Endothelial cell of umbilical vein (primary cell): ENCODE results near the gene NIPSNAP2. TPM values are rescaled to one million over a fixed set of nuclear protein-coding genes. Genes with fewer than 3 reads are reported as not detected.
"Not testable (repeated sequence)": the region's sequence is repeated elsewhere in the genome, so short reads cannot be mapped to it uniquely, and the experiment has no call there.

Source experiments
- BruUV-seq: library from RNA; stranded (reverse); fragments of 400-500 nt; replicated peaks from 2 replicates; lab custom pipeline; 2021; lab: Mats Ljungman, UMichigan
- CTCF ChIA-PET: fragments of 300-600, 350-600 bp; sonication (Branson Sonifier 250); formaldehyde crosslinking; loops from one replicate; lab custom pipeline; 2021; ENCODE audit warnings: antibody characterized with exemption, inconsistent platforms; lab: Charles Lee
- POLR2A ChIA-PET: fragments of 300-600, 350-600 bp; sonication (Branson Sonifier 250); formaldehyde crosslinking; loops from one replicate; lab custom pipeline; 2021; ENCODE audit warnings: antibody characterized with exemption, inconsistent platforms; lab: Charles Lee
- DNase-seq: peaks from one replicate; pipeline ENCODE4 v3.0.0-alpha.2; 2011; ENCODE audit warnings: low read depth, low spot score
- FAIRE-seq: peaks from 2 replicates; lab custom pipeline; 2011; peaks lifted over from hg19 to GRCh38; lab: Jason Lieb, UNC
- H2AFZ ChIP-seq: 2 replicates; pipeline ENCODE4 v1.6.0; 2012; ENCODE audit warnings: low read depth, low read length, control low read depth, inconsistent platforms
- H3K27ac ChIP-seq: 2 replicates; pipeline ENCODE4 v1.5.1; 2011; ENCODE audit warnings: low read depth, mild to moderate bottlenecking, control low read depth, low read length, moderate library complexity; ENCODE audit not compliant: insufficient read depth
- H3K27me3 ChIP-seq, 2 experiments: 2 replicates each; pipeline versions ENCODE4 v1.6.0 to v1.6.1; 2011; ENCODE audit warnings: low read length in 2 of 2, mixed read lengths in 1 of 2; ENCODE audit not compliant: control insufficient read depth in 2 of 2, insufficient read depth in 2 of 2
- H3K36me3 ChIP-seq, 2 experiments: 2 replicates in 1 of 2; 3 replicates in 1 of 2; pipeline ENCODE4 v1.5.1; 2011; ENCODE audit warnings: low read length in 2 of 2, mild to moderate bottlenecking in 1 of 2, moderate library complexity in 1 of 2; ENCODE audit not compliant: control insufficient read depth in 2 of 2, insufficient read depth in 2 of 2; ENCODE audit errors: extremely low read depth in 1 of 2
- H3K4me1 ChIP-seq: 3 replicates; pipeline ENCODE4 v1.5.1; 2011; ENCODE audit warnings: mild to moderate bottlenecking, low read length; ENCODE audit not compliant: control insufficient read depth, insufficient read depth; ENCODE audit errors: extremely low read depth
- H3K4me2 ChIP-seq: 2 replicates; pipeline ENCODE4 v1.6.1; 2011; ENCODE audit warnings: low read length, control low read depth, mixed read lengths; ENCODE audit not compliant: insufficient read depth
- H3K4me3 ChIP-seq, 3 experiments: fragments of 200-600 bp in 1 of 3; sonication (generic), shearing (Covaris generic) in 1 of 3; replicated peaks in 1 of 3; 2 replicates each; pipeline ENCODE4 v1.5.1; 2011 to 2016; ENCODE audit warnings: control low read depth in 3 of 3, low read length in 3 of 3, mild to moderate bottlenecking in 2 of 3, inconsistent platforms in 1 of 3, low read depth in 1 of 3, moderate library complexity in 1 of 3; ENCODE audit not compliant: insufficient read depth in 1 of 3
- H3K79me2 ChIP-seq: 2 replicates; pipeline ENCODE4 v1.6.0; 2012; ENCODE audit warnings: low read length, inconsistent platforms; ENCODE audit not compliant: control insufficient read depth, insufficient read depth
- H3K9ac ChIP-seq: replicated peaks from 2 replicates; pipeline ENCODE3; 2011; ENCODE audit warnings: low read length, control low read depth; ENCODE audit not compliant: insufficient read depth; ENCODE audit errors: extremely low read depth
- H3K9me1 ChIP-seq: replicated peaks from 3 replicates; pipeline ENCODE4 v1.6.0; 2011; ENCODE audit warnings: mild to moderate bottlenecking, low read length; ENCODE audit not compliant: control insufficient read depth, insufficient read depth; ENCODE audit errors: extremely low read depth
- H3K9me3 ChIP-seq: replicated peaks from 2 replicates; pipeline ENCODE4 v1.5.1; 2012; ENCODE audit warnings: low read length, inconsistent platforms; ENCODE audit not compliant: control insufficient read depth, insufficient read depth
- H4K20me1 ChIP-seq: replicated peaks from 2 replicates; pipeline ENCODE3; 2011; ENCODE audit warnings: mild to moderate bottlenecking, low read length; ENCODE audit not compliant: control insufficient read depth, insufficient read depth; ENCODE audit errors: extremely low read depth
- dilution Hi-C: fragments of 300-500 bp; cut with MboI; formaldehyde crosslinking; loops from one replicate; pipeline ENCODE4 v1.15.0; 2019; ENCODE audit warnings: low sequenced_read_pairs; ENCODE audit not compliant: extremely low pct_ligation_motif_present
- intact Hi-C: fragments of 100-400 bp; cut with micrococcal nuclease; formaldehyde crosslinking; loops from one replicate; pipeline ENCODE4 v1.10.0; 2022
- polyA plus RNA-seq, 4 experiments: library from polyadenylated mRNA; depleted of rRNA in 3 of 4; stranded (reverse) in 3 of 4; unstranded in 1 of 4; fragments of >200 nt; gene quantifications; 2 replicates each; pipeline versions ENCODE4 v1.2.1 to v1.2.3, GENCODE V29; 2011 to 2012; ENCODE audit warnings: missing spikeins in 1 of 4
- total RNA-seq: library from RNA; stranded (reverse); gene quantifications from 2 replicates; pipeline ENCODE4 v1.2.3, GENCODE V29; 2021

The NIPSNAP2 gene
- total and polyA plus RNA-seq, 2 donors (not counting 3 experiments of a cell fraction or from before 2014, with no cell fraction given) = 29.7 to 50.5 TPM

- H3K27ac ChIP-seq, H3K79me2 ChIP-seq, H3K4me3 ChIP-seq, H3K9ac ChIP-seq, H3K4me1 ChIP-seq, dilution Hi-C loops, DNase-seq, H3K4me2 ChIP-seq, H3K9me3 ChIP-seq, POLR2A ChIA-PET, FAIRE-seq, BruUV-seq, H3K36me3 ChIP-seq, H2AFZ ChIP-seq, H3K27me3 ChIP-seq, H4K20me1 ChIP-seq, H3K9me1 ChIP-seq, intact Hi-C loops, CTCF ChIA-PET: not testable (repeated sequence)
These were observed 67.2 kb downstream of the NIPSNAP2 start for GRCh38 chr7:56031556-56031955.

GRCh38 chr7:56032578-56032977, 68.2 kb downstream of the NIPSNAP2 start:
- FAIRE-seq, H3K4me3 ChIP-seq, intact Hi-C loops: not testable (repeated sequence)

More at GRCh38 chr7:56032578-56032977, 68.2 kb downstream of the NIPSNAP2 start:
- H3K36me3 ChIP-seq, H3K9ac ChIP-seq, H4K20me1 ChIP-seq, POLR2A ChIA-PET, H3K4me1 ChIP-seq, H3K4me2 ChIP-seq, H2AFZ ChIP-seq, H3K9me1 ChIP-seq, H3K79me2 ChIP-seq, H3K9me3 ChIP-seq, dilution Hi-C loops, H3K27me3 ChIP-seq, DNase-seq, H3K27ac ChIP-seq, BruUV-seq: not testable (repeated sequence)
- CTCF ChIA-PET = interaction anchor here (1.5 to 2.0 kb wide), 3 partner anchors 21 to 60 kb away, joined by 3 to 9 read pairs (median 5); partner anchors contain the start of gene PHKG1
